Right lobe of liver (tissue), 6 donors: ENCODE results near the gene GALNT3. TPM values are rescaled to one million over a fixed set of nuclear protein-coding genes. Genes with fewer than 3 reads are reported as not detected.

Experiments
- ATAC-seq, 4 donors: fragments of 200-7000 bp; cut with Tn5 transposase; one replicate each; pipeline ENCODE4 v1.9.1; 2020; ENCODE audit warnings: mild to moderate bottlenecking in 4 of 4, moderate library complexity in 4 of 4
- DNase-seq, 3 donors: peaks; one replicate each; pipeline ENCODE4 v3.0.0-alpha.2; 2020
- H3K27ac ChIP-seq, 3 donors: fragments of 200-600 bp; one replicate each; pipeline ENCODE4 v1.8.0; 2022
- H3K27me3 ChIP-seq, 2 donors: fragments of 200-600 bp; one replicate each; pipeline ENCODE4 v1.8.0; 2022
- H3K36me3 ChIP-seq, 4 donors: fragments of 200-600 bp; sonication (generic) in 1 of 4; one replicate each; pipeline versions ENCODE4 v1.5.1 to v1.8.0; 2017 to 2022; ENCODE audit warnings: control low read depth in 1 of 4
- H3K4me1 ChIP-seq, 4 donors: fragments of 200-600 bp; sonication (generic) in 1 of 4; one replicate each; pipeline versions ENCODE4 v1.5.1 to v1.8.0; 2017 to 2022; ENCODE audit warnings: control low read depth in 1 of 4
- H3K4me3 ChIP-seq, 3 donors: fragments of 200-600 bp; one replicate each; pipeline ENCODE4 v1.8.0; 2022
- H3K9me3 ChIP-seq, 4 donors: fragments of 200-600 bp; sonication (generic) in 1 of 4; one replicate each; pipeline versions ENCODE4 v1.5.1 to v1.8.0; 2017 to 2022; ENCODE audit warnings: control low read depth in 1 of 4
- CTCF ChIP-seq, 4 donors: fragments of 200-600 bp in 3 of 4; fragments of 450-650 bp in 1 of 4; IDR thresholded peaks; one replicate each; pipeline versions ENCODE4 v1.5.1 to v1.8.0; 2016 to 2022; ENCODE audit warnings: antibody characterized with exemption in 4 of 4, mild to moderate bottlenecking in 2 of 4
- POLR2A ChIP-seq: fragments of 450-650 bp; IDR thresholded peaks from one replicate; pipeline ENCODE4 v1.6.1; 2017; ENCODE audit warnings: antibody characterized with exemption, mild to moderate bottlenecking
- WGBS: methylation state at CpG from one replicate; pipeline ENCODE4 v1.1.6; 2018; ENCODE audit warnings: low coverage, low lambda C conversion rate; ENCODE audit not compliant: insufficient coverage; ENCODE audit errors: missing lambda C conversion rate; 5-methylcytosine and 5-hydroxymethylcytosine counted together
- intact Hi-C, 2 donors: fragments of 100-400 bp; cut with DNase I; formaldehyde crosslinking; loops; one replicate each; pipeline versions ENCODE4 v1.11.2 to v1.14.1; 2022
- total RNA-seq, 6 experiments: library from RNA; depleted of rRNA in 2 of 6; stranded (reverse); fragments of >200 nt in 2 of 6; fragmentation: NEBNext Ultra II Directional in 3 of 6; extraction: Animal tissue kit (Norgen Biotek cat#: 25700) in 3 of 6; gene quantifications; one replicate each; pipeline versions ENCODE4 v1.1.0 to v1.2.4, GENCODE V29; 2016 to 2023
- donor health status: DM: no; HTN: yes; CAD: no.
- donor health status: DM: no; HTN: no; CAD: no.
- donor health status: DM: no; HTN: no; CAD: no.
- donor health status: DM: no; HTN: yes; CAD: no.
- donor health status: DM: no; HTN: yes; CAD: no.

Gene GALNT3
- total RNA-seq, 6 experiments from 2014 or later, result 0.31 to 1.6 (median 0.80) TPM

GRCh38 chr2:165779706-165780105 lies 14.3 kb downstream of the GALNT3 start:
- H3K36me3 ChIP-seq, result no peaks in the 10 kb centered on the region
- H3K4me1 ChIP-seq, result peaks cover 0 to 24% (median 0%) of the 10 kb centered on the region in 4 donors
- no peak overlapping the region for H3K27ac ChIP-seq
- H3K4me3 ChIP-seq, result no peak overlapping the region
- intact Hi-C loops, result no loop called here
- no peaks in the 10 kb centered on the region for H3K27me3 ChIP-seq
- DNase-seq, result no peak
- WGBS, result 94% methylated on average over 2 of the region's 4 CpGs
- TF ChIP-seq POLR2A (no peak), CTCF (IDR thresholded peaks at IDR 0.05) (no peak)
- no peaks in the 10 kb centered on the region for H3K9me3 ChIP-seq
- no peak for ATAC-seq

GRCh38 chr2:165778653-165779451 lies 15.2 kb downstream of the GALNT3 start:
- Histone ChIP-seq H3K9me3 (no peaks in the 10 kb centered on the region), H3K27ac (no peak overlapping the region), H3K4me3 (no peak overlapping the region), H3K4me1 (peaks cover 0 to 24% (median 0%) of the 10 kb centered on the region in 4 donors), H3K36me3 (no peaks in the 10 kb centered on the region), H3K27me3 (no peaks in the 10 kb centered on the region)
- intact Hi-C loops, result no loop called here
- no peak for TF ChIP-seq POLR2A
- peak; percentile 43 to 66 (median 45) for TF ChIP-seq CTCF (IDR thresholded peaks at IDR 0.05)
- 80% methylated on average over 2 of the region's 4 CpGs for WGBS
- peak; percentile 82 to 88 (median 86) for ATAC-seq
- peak; percentile 28 to 57 (median 48) for DNase-seq

GRCh38 chr2:165778187-165778556 lies 15.9 kb downstream of the GALNT3 start:
- peaks cover 0 to 24% (median 0%) of the 10 kb centered on the region in 4 donors for H3K4me1 ChIP-seq
- peak; percentile 68 to 86 (median 74) for ATAC-seq
- H3K27me3 ChIP-seq, result no peaks in the 10 kb centered on the region

GRCh38 chr2:165777522-165778186 lies 16.4 kb downstream of the GALNT3 start:
- intact Hi-C loops, result no loop called here
- no peak for TF ChIP-seq POLR2A
- no peak for TF ChIP-seq CTCF (IDR thresholded peaks at IDR 0.05)
- Histone ChIP-seq H3K27me3 (no peaks in the 10 kb centered on the region), H3K36me3 (no peaks in the 10 kb centered on the region), H3K4me1 (peaks cover 0 to 24% (median 0%) of the 10 kb centered on the region in 4 donors), H3K27ac (no peak overlapping the region), H3K9me3 (no peaks in the 10 kb centered on the region), H3K4me3 (no peak overlapping the region)
- ATAC-seq, result peak in 2 of 4 donors; percentile 8 to 9
- no peak for DNase-seq
- 20% methylated on average over 1 of the region's 2 CpGs for WGBS

More at GRCh38 chr2:165778187-165778556, 15.9 kb downstream of the GALNT3 start:
- Histone ChIP-seq H3K36me3 (no peaks in the 10 kb centered on the region), H3K27ac (no peak overlapping the region), H3K4me3 (no peak overlapping the region), H3K9me3 (no peaks in the 10 kb centered on the region)
- intact Hi-C loops, result no loop called here
- no peak for DNase-seq
- TF ChIP-seq POLR2A (no peak), CTCF (IDR thresholded peaks at IDR 0.05) (no peak)
